Measurements from ENCODE around the gene OR7D4.
"Not testable (repeated sequence)": the region's sequence is repeated elsewhere in the genome, so short reads cannot be mapped to it uniquely, and the experiment has no call there.

Gene OR7D4

DNA sequence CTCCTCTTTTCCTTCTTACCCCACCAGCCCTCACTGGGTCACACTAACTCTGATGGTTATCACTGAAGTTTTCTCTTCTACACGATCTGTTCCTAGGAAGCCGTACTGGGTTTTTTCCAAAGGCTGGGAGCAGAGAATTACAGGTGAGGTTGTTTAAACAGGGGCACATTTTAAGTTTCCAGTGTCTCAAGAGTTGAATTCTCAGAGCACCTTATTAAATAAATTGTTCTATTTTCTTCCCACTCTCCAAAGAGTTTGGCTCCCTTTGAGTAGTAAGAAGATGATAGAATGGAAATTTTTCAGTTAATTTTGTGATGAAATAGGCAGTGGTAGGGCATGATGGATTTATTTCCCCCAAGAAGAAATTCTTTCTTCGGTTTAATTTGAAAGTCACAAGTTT, at the start of gene OR7D4:
Gene OR7D4, minus strand, starts transcription at position 101 of the 400 bp plus-strand sequence. CDS start 4,752 bp downstream, outside the sequence.
- TF ChIP-seq, protein P1, sequence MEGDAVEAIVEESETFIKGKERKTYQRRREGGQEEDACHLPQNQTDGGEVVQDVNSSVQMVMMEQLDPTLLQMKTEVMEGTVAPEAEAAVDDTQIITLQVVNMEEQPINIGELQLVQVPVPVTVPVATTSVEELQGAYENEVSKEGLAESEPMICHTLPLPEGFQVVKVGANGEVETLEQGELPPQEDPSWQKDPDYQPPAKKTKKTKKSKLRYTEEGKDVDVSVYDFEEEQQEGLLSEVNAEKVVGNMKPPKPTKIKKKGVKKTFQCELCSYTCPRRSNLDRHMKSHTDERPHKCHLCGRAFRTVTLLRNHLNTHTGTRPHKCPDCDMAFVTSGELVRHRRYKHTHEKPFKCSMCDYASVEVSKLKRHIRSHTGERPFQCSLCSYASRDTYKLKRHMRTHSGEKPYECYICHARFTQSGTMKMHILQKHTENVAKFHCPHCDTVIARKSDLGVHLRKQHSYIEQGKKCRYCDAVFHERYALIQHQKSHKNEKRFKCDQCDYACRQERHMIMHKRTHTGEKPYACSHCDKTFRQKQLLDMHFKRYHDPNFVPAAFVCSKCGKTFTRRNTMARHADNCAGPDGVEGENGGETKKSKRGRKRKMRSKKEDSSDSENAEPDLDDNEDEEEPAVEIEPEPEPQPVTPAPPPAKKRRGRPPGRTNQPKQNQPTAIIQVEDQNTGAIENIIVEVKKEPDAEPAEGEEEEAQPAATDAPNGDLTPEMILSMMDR (IDR thresholded peaks at IDR 0.05; ENCODE audit: borderline replicate concordance, control extremely low read depth, extremely low read depth, insufficient read depth, missing control alignments) = no peak
- in situ Hi-C loops (cut with MboI; ENCODE audit: low sequenced_read_pairs, unreplicated experiment) = no loop called here

DNA sequence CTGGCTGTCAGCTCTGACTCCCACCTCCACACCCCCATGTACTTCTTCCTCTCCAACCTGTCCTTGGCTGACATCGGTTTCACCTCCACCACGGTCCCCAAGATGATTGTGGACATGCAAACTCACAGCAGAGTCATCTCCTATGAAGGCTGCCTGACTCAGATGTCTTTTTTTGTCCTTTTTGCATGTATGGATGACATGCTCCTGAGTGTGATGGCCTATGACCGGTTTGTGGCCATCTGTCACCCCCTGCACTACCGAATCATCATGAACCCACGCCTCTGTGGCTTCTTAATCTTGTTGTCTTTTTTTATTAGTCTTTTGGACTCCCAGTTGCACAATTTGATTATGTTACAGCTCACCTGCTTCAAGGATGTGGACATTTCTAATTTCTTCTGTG, 31.8 kb upstream of the OR7D4 start:
- in situ Hi-C loops (cut with MboI; ENCODE audit: low sequenced_read_pairs, unreplicated experiment) = no loop called here
- TF ChIP-seq, protein P1 (IDR thresholded peaks at IDR 0.05; ENCODE audit: borderline replicate concordance, control extremely low read depth, extremely low read depth, insufficient read depth, missing control alignments) = no peak
- no peak for DNase-seq (ENCODE audit: low spot score)

More for the DNA sequence above, at the start of gene OR7D4:
- DNase-seq (ENCODE audit: low spot score) = no peak

DNA sequence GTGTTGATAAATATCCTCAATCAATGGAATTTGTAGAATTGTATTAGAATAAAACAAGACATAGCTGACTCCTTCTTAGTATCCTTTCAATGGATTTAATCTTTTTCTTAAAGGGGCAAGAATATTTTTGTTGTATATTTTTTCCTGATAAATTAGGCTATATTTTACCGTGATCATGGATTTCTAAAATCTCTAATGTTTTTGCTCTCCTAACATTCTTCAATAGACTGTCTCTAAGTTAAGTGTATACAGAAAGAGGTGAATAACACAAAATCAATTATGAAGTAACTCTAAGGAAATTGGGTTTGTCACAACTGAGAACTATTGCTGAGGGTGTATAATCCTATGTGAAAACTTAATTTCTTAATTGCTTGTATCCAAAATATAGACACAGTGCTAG, 31.2 kb upstream of the OR7D4 start, which contains the start of gene OR7E24:
Gene OR7E24, plus strand, starts transcription at position 301 of the 400 bp plus-strand sequence. CDS start 114 bp downstream, outside the sequence.
- in situ Hi-C loops (cut with MboI; ENCODE audit: low sequenced_read_pairs, unreplicated experiment) = no loop called here
- no peak for DNase-seq (ENCODE audit: low spot score)
- TF ChIP-seq, protein P1 (IDR thresholded peaks at IDR 0.05; ENCODE audit: borderline replicate concordance, control extremely low read depth, extremely low read depth, insufficient read depth, missing control alignments) = no peak

DNA sequence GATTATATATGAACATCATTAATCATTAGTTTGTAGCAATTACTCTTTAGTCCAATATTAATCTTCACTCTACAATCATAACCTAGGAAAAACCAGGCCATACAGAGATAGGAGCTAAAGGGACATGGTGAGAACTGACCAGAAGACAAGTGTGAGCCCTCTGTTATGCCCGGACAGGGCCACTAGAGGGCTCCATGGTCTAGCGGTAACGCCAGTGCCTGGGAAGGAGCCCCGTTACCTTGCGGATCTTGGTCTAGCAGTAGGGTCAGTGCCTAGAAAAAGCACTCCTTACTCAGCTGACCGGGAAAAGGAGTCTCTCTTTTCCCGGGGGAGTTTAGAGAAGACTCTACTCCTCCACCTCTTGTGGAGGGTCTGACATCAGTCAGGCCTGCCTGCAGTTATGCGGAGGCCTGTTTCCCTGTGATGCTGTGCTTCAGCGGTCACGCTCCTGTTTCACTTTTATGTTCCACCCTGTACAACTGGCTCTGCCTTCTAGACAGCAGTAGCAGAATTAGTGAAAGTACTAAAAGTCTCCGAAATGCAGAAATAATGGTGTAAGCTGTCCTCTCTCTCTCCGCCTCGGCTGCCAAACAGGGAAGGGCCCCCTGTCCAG, 13.8 kb downstream of the OR7D4 start:
- DNase-seq (ENCODE audit: low spot score) = peak; percentile 63
- in situ Hi-C loops (cut with MboI; ENCODE audit: low sequenced_read_pairs, unreplicated experiment) = loop anchor here (10.0 kb wide), 1 partner anchor 589 kb away; no protein-coding TSS in a partner anchor
- TF ChIP-seq, protein P1 (IDR thresholded peaks at IDR 0.05; ENCODE audit: borderline replicate concordance, control extremely low read depth, extremely low read depth, insufficient read depth, missing control alignments) = peak; percentile 89

DNA sequence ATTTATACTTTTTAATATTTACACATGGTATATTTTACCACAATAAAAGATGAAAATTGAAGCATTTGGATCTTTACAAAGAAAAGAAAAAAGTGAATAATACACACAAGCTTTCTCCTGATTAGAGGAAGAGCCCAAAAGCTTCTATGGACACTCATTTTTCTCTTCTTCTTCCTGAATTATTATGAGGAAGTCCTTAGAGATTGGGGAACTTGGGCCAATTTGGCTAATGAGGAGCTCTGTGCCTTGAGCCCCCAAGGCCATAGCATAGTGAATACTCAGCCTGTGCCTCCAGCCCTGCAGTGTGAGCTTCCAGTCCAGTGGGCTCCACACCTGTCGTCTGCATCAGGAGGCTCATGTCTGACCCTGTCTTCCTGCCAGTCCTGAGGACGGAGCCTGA, 21.3 kb downstream of the OR7D4 start:
- DNase-seq (ENCODE audit: low spot score); in situ Hi-C loops (cut with MboI; ENCODE audit: low sequenced_read_pairs, unreplicated experiment): not testable (repeated sequence)

DNA sequence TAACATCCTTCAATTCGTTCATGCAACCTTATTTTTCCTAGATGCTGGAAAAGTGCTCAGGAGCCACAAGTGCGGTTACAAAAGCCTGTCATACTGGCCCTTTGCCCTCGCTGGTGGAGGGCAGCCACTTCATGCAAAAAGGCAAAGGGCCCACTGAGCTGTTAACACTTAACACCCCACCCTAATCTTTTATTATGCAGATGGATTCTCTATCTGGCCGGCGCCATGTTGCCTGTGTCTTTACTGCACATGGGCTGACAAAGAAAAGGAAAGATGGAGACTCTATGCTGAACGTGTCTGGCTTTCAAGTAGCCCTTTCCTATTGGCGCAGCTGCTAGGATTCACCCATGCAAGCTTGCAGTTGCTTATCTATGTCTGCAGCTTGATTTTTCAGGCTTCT, 29.9 kb downstream of the OR7D4 start:
- TF ChIP-seq, protein P1 (IDR thresholded peaks at IDR 0.05; ENCODE audit: borderline replicate concordance, control extremely low read depth, extremely low read depth, insufficient read depth, missing control alignments) = no peak
- in situ Hi-C loops (cut with MboI; ENCODE audit: low sequenced_read_pairs, unreplicated experiment) = no loop called here
- no peak for DNase-seq (ENCODE audit: low spot score)

DNA sequence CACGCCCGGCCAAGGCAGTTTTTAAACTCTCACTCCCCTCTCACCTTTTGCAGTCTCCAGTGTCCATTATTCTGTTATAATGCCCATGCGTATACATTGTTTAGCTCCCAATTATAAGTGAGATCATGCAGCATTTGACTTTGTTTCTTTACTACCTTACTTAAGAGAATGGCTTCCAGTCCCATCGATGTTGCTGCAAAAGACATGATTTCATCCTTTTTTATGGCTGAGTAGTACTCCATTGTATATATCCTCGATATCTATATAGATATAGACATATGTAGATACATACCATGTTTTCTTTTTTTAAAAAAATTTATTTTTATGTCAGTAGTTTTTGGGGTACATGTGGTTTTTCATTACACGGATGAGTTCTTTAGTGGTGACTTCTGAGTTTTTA, 32.2 kb downstream of the OR7D4 start:
- TF ChIP-seq, protein P1 (IDR thresholded peaks at IDR 0.05; ENCODE audit: borderline replicate concordance, control extremely low read depth, extremely low read depth, insufficient read depth, missing control alignments) = no peak
- no peak for DNase-seq (ENCODE audit: low spot score)
- in situ Hi-C loops (cut with MboI; ENCODE audit: low sequenced_read_pairs, unreplicated experiment) = no loop called here

Measured in GM13976 (cell line).